Gastrocnemius medialis (tissue), 4 donors: ENCODE data around the gene ITGB2. TPM values are rescaled to one million over a fixed set of nuclear protein-coding genes. Genes with fewer than 3 reads are reported as not detected.

ENCODE experiments used
- ATAC-seq, 2 donors: fragments of 150-250 bp; one replicate each; pipeline ENCODE4 v1.9.1; 2016
- DNase-seq, 2 donors: peaks; one replicate each; pipeline ENCODE4 v3.0.0-alpha.2; 2019
- H3K27ac ChIP-seq, 4 donors: fragments of 200-600 bp; sonication (generic); 1 replicate in 1 of 4; 2 replicates in 3 of 4; pipeline ENCODE4 v1.5.1; 2016 to 2018; ENCODE audit warnings: mild to moderate bottlenecking in 2 of 4, moderate library complexity in 1 of 4
- H3K27me3 ChIP-seq, 3 donors: fragments of 200-600 bp; sonication (generic) in 2 of 3; 1 replicate in 1 of 3; 2 replicates in 2 of 3; pipeline versions ENCODE4 v1.5.1 to v1.6.0; 2016 to 2019; ENCODE audit warnings: mild to moderate bottlenecking in 1 of 3, moderate library complexity in 1 of 3
- H3K36me3 ChIP-seq, 2 donors: fragments of 200-600 bp; sonication (generic) in 1 of 2; one replicate each; pipeline ENCODE4 v1.5.1; 2017 to 2018
- H3K4me1 ChIP-seq, 2 donors: fragments of 200-600 bp; sonication (generic) in 1 of 2; one replicate each; pipeline ENCODE4 v1.5.1; 2016 to 2017; ENCODE audit warnings: mild to moderate bottlenecking in 2 of 2
- H3K4me3 ChIP-seq, 4 donors: fragments of 200-600 bp; sonication (generic) in 3 of 4; 1 replicate in 1 of 4; 2 replicates in 3 of 4; pipeline ENCODE4 v1.5.1; 2016 to 2019; ENCODE audit warnings: mild to moderate bottlenecking in 2 of 4
- H3K9me3 ChIP-seq, 3 donors: fragments of 200-600 bp; sonication (generic) in 2 of 3; 1 replicate in 1 of 3; 2 replicates in 2 of 3; pipeline ENCODE4 v1.5.1; 2016 to 2019
- POLR2A ChIP-seq, 2 donors: fragments of 450-650 bp; IDR thresholded peaks; one replicate each; pipeline ENCODE4 v1.6.1; 2017; ENCODE audit warnings: antibody characterized with exemption in 2 of 2, mild to moderate bottlenecking in 2 of 2, moderate library complexity in 2 of 2
- in situ Hi-C, 4 donors: fragments of 200-750 bp; cut with MboI; loops; one replicate each; pipeline versions ENCODE4 v1.15.0 to v1.8.0; 2017; ENCODE audit warnings: low sequenced_read_pairs in 4 of 4
- intact Hi-C: fragments of 100-400 bp; cut with DNase I; formaldehyde crosslinking; loops from one replicate; pipeline ENCODE4 v1.15.1; 2023; ENCODE audit warnings: low total_unique reads
- total RNA-seq, 4 donors: library from RNA; depleted of rRNA; stranded (reverse); fragments of >200 nt; gene quantifications; one replicate each; pipeline versions ENCODE4 v1.1.0 to v1.2.3, GENCODE V29; 2016
- TF ChIP-seq, protein P1 (sequence below), 5 experiments: fragments of 450-650 bp in 3 of 5; fragments of 200-600 bp in 2 of 5; sonication (generic) in 2 of 5; IDR thresholded peaks in 4 of 5; conservative IDR thresholded peaks in 1 of 5; 1 replicate in 4 of 5; 2 replicates in 1 of 5; pipeline ENCODE4 v1.5.1; 2016 to 2019; ENCODE audit warnings: antibody characterized with exemption in 5 of 5, mild to moderate bottlenecking in 3 of 5, moderate library complexity in 3 of 5

ITGB2 gene
- total RNA-seq, 4 donors from 2014 or later = 10.9 to 41.7 (median 27.4) TPM

GRCh38 chr21:44887126-44887806, 33.4 kb downstream of the ITGB2 start:
- Histone ChIP-seq H3K36me3 (no peaks in the 10 kb centered on the region), H3K27ac (no peak overlapping the region), H3K4me3 (no peak overlapping the region), H3K4me1 (no peaks in the 10 kb centered on the region), H3K9me3 (no peaks in the 10 kb centered on the region), H3K27me3 (peaks cover 0 to 5% (median 2%) of the 10 kb centered on the region in 3 donors)
- DNase-seq = no peak
- intact Hi-C loops (no loop called here), in situ Hi-C loops (loop anchor here in 1 of 4 donors (10.0 kb wide), 1 partner anchor 92 kb away; no protein-coding TSS in a partner anchor)
- ATAC-seq = no peak
- TF ChIP-seq, protein P1, sequence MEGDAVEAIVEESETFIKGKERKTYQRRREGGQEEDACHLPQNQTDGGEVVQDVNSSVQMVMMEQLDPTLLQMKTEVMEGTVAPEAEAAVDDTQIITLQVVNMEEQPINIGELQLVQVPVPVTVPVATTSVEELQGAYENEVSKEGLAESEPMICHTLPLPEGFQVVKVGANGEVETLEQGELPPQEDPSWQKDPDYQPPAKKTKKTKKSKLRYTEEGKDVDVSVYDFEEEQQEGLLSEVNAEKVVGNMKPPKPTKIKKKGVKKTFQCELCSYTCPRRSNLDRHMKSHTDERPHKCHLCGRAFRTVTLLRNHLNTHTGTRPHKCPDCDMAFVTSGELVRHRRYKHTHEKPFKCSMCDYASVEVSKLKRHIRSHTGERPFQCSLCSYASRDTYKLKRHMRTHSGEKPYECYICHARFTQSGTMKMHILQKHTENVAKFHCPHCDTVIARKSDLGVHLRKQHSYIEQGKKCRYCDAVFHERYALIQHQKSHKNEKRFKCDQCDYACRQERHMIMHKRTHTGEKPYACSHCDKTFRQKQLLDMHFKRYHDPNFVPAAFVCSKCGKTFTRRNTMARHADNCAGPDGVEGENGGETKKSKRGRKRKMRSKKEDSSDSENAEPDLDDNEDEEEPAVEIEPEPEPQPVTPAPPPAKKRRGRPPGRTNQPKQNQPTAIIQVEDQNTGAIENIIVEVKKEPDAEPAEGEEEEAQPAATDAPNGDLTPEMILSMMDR (IDR thresholded peaks at IDR 0.05 in 4 of 5, conservative IDR thresholded peaks at IDR 0.05 in 1 of 5) = no peak
- no peak for TF ChIP-seq POLR2A (IDR thresholded peaks at IDR 0.05)

DNA sequence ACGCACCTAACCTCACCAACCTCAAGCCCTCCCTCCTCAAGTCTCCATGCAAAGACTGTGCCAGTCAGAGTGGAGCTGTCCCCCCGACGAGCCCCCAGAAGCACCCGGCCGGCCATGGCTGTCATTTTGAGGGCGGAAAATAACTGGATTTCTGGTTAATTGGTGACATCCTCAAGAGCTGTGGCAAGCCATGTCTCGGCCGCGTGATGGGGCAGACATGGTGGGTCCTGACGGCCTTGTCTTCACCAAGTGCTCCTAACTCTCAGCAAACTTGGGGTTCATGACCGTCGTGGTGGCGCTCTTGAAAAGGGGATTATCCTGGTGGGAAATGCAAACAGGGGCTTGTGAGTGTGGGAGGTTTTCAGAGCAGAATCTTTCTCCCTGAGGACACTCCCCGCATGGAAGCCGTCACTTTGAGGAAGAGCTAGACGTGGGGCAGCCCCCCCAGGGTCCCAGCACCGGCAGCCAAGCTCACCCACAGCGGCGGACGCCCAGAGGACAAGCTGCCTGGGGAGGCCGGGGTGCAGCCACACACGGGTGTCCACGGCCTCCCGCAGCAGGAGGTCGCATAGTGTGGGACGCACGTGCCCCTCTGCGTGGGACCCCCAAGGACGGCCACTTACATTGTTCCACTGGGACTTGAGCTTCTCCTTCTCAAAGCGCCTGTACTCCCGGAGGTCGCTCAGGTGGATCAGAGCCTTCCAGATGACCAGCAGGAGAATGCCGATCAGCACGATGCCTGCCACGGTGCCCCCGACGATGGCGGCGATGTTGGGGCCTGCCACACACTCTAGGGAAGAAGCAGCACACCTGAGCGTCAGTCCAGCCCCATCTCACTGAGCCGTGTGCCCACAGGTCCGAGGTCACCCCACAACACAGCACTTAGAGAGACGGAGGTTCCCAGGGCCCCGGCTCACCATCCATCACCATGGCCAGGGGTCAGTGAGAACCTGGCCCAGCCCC, 34.3 kb downstream of the ITGB2 start:
- no peaks in the 10 kb centered on the region for H3K9me3 ChIP-seq
- H3K4me1 ChIP-seq = no peaks in the 10 kb centered on the region
- no peaks in the 10 kb centered on the region for H3K36me3 ChIP-seq
- no peak overlapping the region for H3K4me3 ChIP-seq
- TF ChIP-seq POLR2A (IDR thresholded peaks at IDR 0.05) = no peak
- TF ChIP-seq, protein P1 (IDR thresholded peaks at IDR 0.05 in 4 of 5, conservative IDR thresholded peaks at IDR 0.05 in 1 of 5) = no peak
- no peak for ATAC-seq
- intact Hi-C loops (no loop called here), in situ Hi-C loops (loop anchor here in 1 of 4 donors (10.0 kb wide), 1 partner anchor 92 kb away; no protein-coding TSS in a partner anchor)
- no peak overlapping the region for H3K27ac ChIP-seq
- H3K27me3 ChIP-seq = peaks cover 0 to 2% (median 0%) of the 10 kb centered on the region in 3 donors
- DNase-seq = no peak

DNA sequence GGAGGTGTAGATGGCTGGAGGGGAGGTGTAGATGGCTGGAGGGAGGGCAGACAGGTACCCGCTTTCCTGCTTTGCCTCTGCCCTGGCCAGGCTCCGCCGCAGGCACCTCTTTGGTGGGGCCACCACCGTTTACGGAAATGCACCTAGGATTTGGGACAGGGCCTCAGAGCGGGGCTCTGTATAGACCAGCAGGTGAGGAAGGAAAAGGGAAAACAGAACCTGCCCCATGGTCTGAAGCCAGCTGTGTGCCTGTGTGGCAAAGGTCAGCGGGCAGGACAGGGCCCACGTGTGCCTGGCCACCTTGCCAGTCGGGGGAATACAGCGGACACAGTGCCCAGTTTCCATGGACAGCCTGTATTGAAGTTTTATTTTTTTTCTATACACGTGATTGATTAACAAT, 35.1 kb downstream of the ITGB2 start:
- no peak overlapping the region for H3K4me3 ChIP-seq
- no peaks in the 10 kb centered on the region for H3K27me3 ChIP-seq
- ATAC-seq (no peak), DNase-seq (no peak)
- no peak overlapping the region for H3K27ac ChIP-seq
- no peaks in the 10 kb centered on the region for H3K4me1 ChIP-seq
- no peaks in the 10 kb centered on the region for H3K36me3 ChIP-seq
- intact Hi-C loops (no loop called here), in situ Hi-C loops (loop anchor here in 1 of 4 donors (10.0 kb wide), 1 partner anchor 91 kb away; no protein-coding TSS in a partner anchor)
- no peaks in the 10 kb centered on the region for H3K9me3 ChIP-seq
- TF ChIP-seq, protein P1 (IDR thresholded peaks at IDR 0.05 in 4 of 5, conservative IDR thresholded peaks at IDR 0.05 in 1 of 5) = no peak
- TF ChIP-seq POLR2A (IDR thresholded peaks at IDR 0.05) = no peak

DNA sequence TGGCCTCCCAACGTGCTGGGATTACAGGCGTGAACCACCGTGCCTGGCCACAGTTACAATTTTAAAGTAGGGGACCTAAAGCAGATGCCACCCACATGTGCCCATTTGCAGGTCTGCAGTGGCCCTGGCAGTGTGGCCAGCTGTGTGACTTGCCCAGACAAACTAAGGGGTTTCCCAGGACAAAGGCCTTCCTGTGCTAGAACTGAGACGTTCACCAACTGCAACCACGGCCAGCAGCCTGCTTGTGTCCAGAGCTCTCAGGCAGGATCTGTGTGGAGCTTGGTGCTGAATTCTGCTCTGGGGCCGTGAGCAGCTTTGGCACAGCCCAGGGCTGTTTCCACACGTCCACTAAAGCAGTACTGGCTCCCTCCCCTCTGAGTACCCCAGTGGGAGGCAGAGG, 36.6 kb downstream of the ITGB2 start:
- Histone ChIP-seq H3K36me3 (no peaks in the 10 kb centered on the region), H3K4me3 (no peak overlapping the region), H3K4me1 (no peaks in the 10 kb centered on the region), H3K27ac (no peak overlapping the region), H3K9me3 (no peaks in the 10 kb centered on the region), H3K27me3 (no peaks in the 10 kb centered on the region)
- TF ChIP-seq, protein P1 (IDR thresholded peaks at IDR 0.05 in 4 of 5, conservative IDR thresholded peaks at IDR 0.05 in 1 of 5) = no peak
- no peak for TF ChIP-seq POLR2A (IDR thresholded peaks at IDR 0.05)
- intact Hi-C loops (no loop called here), in situ Hi-C loops (loop anchor here in 2 of 4 donors (5.0 to 10.0 kb wide), 2 partner anchors 87 to 89 kb away; no protein-coding TSS in a partner anchor)
- no peak for ATAC-seq
- DNase-seq = no peak
